Prostate gland (tissue), 2 donors: Measurements from ENCODE around the gene E2F6.

Experiments used
- CTCF ChIP-seq, 4 experiments: fragments of 200-600 bp in 2 of 4; fragments of 450-650 bp in 2 of 4; sonication (generic) in 2 of 4; IDR thresholded peaks; 1 replicate in 3 of 4; 2 replicates in 1 of 4; pipeline ENCODE4 v1.5.1; 2016 to 2019; ENCODE audit warnings: antibody characterized with exemption in 4 of 4, mild to moderate bottlenecking in 2 of 4, moderate library complexity in 2 of 4
- POLR2AphosphoS5 ChIP-seq: sonication (generic); formaldehyde crosslinking; IDR thresholded peaks from one replicate; pipeline ENCODE4 v1.6.1; 2017; ENCODE audit warnings: antibody characterized with exemption

- TF ChIP-seq CTCF (IDR thresholded peaks at IDR 0.05): no peak
- TF ChIP-seq POLR2AphosphoS5: no peak
Observed at GRCh38 chr2:11420190-11420589, 45.8 kb downstream of the E2F6 start.
